Measurements from ENCODE around the gene KRT78.

The KRT78 gene

GRCh38 chr12:52806821-52807543, 41.8 kb downstream of the KRT78 start:
- no peak for TF ChIP-seq ZFX (IDR thresholded peaks at IDR 0.05; ENCODE audit: borderline replicate concordance)
- no peak for TF ChIP-seq CTCF (IDR thresholded peaks at IDR 0.05)
- H3K27ac ChIP-seq = no peak overlapping the region

GRCh38 chr12:52806169-52806811, 42.5 kb downstream of the KRT78 start:
- no peak overlapping the region for H3K27ac ChIP-seq

GRCh38 chr12:52805739-52806138, 43.1 kb downstream of the KRT78 start:
- TF ChIP-seq CTCF (IDR thresholded peaks at IDR 0.05) (no peak), ZFX (IDR thresholded peaks at IDR 0.05; ENCODE audit: borderline replicate concordance) (no peak)
- H3K27ac ChIP-seq = no peak overlapping the region

More at GRCh38 chr12:52806169-52806811, 42.5 kb downstream of the KRT78 start:
- no peak for TF ChIP-seq CTCF (IDR thresholded peaks at IDR 0.05)
- no peak for TF ChIP-seq ZFX (IDR thresholded peaks at IDR 0.05; ENCODE audit: borderline replicate concordance)

- TF ChIP-seq ZFX (IDR thresholded peaks at IDR 0.05; ENCODE audit: borderline replicate concordance) = no peak
- no peak for TF ChIP-seq CTCF (IDR thresholded peaks at IDR 0.05)
Observed at GRCh38 chr12:52805000-52805399, 43.8 kb downstream of the KRT78 start.

GRCh38 chr12:52802442-52802841, 46.4 kb downstream of the KRT78 start:
- TF ChIP-seq ZFX (IDR thresholded peaks at IDR 0.05; ENCODE audit: borderline replicate concordance) (no peak), CTCF (IDR thresholded peaks at IDR 0.05) (no peak)
- H3K27ac ChIP-seq = no peak overlapping the region

More at GRCh38 chr12:52805000-52805399, 43.8 kb downstream of the KRT78 start:
- H3K27ac ChIP-seq = no peak overlapping the region

GRCh38 chr12:52801773-52802172, 47.0 kb downstream of the KRT78 start:
- H3K27ac ChIP-seq = no peak overlapping the region
- TF ChIP-seq CTCF (IDR thresholded peaks at IDR 0.05) = no peak
- no peak for TF ChIP-seq ZFX (IDR thresholded peaks at IDR 0.05; ENCODE audit: borderline replicate concordance)

Measured in 22Rv1 (cell line).